GM18511 (cell line): ENCODE data around the gene MPG.
"Not testable (repeated sequence)": the region's sequence is repeated elsewhere in the genome, so short reads cannot be mapped to it uniquely, and the experiment has no call there.

Experiments
- ATAC-seq: cut with Tn5 transposase; IDR thresholded peaks from one replicate; pipeline ENCODE4 v1.9.1; 2021; ENCODE audit warnings: mild to moderate bottlenecking, moderate library complexity; ENCODE audit not compliant: unreplicated experiment

MPG gene

DNA sequence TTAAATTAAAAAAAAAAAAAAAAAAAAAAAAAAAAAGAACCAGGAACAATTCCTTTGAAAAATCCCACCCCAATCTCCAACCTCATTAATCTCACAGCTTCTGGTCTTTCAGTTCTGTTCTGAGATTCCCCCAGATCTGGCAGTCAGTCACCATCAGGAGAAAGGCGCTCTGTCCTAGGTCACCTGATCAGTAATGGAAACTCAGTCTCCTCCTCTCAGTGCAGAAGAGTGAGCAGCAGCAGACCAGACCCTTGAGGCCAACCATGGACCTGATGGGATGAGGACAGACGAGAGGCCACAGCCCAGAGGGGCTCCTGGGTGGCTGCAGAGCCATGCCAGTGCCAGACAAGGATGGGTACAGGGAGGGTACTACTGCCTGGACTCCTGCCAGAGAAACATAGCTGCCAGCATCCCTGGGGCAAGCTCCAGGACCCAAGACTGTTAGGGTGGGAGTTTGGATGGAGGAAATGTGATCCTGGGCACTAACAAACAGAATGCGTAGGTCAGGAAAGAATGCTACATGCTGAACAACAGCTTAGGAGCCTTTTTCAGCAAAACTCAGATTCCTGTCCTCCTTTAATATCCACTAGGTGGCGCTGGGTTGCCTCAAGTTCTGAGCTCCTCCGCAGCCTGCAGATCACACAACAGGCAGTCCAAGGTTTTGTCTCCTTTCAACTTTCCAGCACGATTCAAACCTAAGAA lies 28.7 kb downstream of the MPG start:
- ATAC-seq: no peak

GRCh38 chr16:112153-112840 lies 34.3 kb downstream of the MPG start:
- no peak for ATAC-seq

GRCh38 chr16:114327-114726 lies 36.3 kb downstream of the MPG start:
- ATAC-seq: no peak

DNA sequence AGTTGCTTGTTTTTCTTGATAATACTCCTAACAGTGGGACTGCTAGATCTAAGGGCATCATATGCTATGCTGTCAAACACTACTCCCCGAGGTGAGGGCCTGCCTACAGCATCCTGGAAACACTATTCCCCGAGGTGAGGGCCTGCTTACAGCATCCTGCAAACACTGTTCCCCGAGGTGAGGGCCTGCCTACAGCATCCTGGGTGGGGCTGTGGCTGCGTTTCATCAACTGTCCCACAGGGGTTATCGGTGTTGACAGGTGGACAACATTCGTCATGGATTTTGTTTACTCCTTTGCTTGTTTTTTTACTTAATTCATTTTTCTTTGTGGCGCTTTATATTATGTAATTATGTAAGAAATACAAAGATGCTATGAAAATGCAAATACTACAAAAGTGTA lies 38.0 kb downstream of the MPG start:
- ATAC-seq: no peak

- ATAC-seq: no peak
These were observed 39.6 kb downstream of the MPG start for GRCh38 chr16:117379-118365.

DNA sequence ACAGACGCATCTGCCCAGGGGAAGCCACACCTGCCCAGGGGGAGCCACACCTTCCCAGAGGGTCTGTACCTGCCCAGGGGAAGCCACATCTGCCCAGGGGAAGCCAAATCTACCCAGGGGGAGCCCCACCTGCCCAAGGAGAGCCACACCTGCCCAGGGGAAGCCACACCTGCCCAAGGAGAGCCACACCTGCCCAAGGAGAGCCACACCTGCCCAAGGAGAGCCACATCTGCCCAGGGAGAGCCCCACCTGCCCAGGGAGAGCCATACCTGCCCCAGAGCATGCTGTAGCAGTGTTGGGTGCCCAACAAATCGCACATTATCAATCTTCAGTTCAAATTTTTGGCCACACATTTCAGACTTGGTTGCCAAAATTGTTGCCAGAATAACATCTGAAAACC lies 40.8 kb downstream of the MPG start:
- no peak for ATAC-seq

DNA sequence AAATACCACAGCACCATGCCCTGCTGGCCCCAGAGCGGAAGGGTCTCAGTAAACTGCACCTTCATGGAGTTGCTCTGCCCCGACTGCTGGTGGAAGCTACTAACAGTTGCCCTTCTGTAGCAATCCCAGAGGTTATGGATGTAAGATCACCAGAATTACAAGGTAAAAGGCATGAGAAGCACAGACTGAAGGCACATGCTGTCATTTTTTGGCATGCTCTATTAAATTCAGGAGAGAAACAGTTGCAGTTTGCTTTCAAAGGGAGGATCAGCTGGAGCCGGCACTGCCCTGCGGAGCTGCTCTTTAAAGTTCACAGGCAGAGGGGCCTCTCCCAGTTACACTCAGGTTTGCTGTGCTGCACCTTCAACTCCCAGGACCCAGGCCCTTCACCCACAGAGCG lies 41.3 kb downstream of the MPG start:
- ATAC-seq: no peak

DNA sequence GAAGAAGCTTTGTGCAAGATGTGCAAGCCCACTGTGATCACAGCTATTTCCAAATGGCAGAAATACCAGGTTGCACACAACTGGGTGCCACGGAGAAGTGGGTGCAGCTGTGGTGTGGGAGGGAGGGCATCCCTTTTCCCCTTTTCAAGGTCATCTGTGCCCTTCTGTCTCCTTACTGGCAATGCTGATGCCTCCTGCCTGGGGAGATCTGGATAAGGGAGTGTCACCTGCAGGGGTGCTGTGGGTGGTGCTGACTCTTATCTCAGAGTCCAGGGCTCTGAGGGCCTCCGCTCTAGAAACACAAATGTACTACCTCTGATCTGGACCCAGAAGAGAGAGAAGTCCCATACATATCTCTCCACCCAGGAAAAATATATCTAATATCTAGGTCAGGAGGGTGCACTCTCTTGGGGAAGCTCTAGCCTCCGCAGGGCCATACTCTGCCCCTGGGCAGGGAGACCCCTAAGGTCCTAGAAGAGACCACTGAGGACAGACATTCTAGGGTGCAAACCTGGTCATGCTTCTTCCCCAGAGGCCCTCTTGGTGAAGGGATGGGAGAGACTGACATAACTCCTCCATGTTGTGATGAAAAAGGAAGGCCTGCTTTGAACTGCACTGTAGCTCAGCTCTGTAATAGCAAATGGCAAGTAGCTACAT lies 41.9 kb downstream of the MPG start:
- no peak for ATAC-seq

DNA sequence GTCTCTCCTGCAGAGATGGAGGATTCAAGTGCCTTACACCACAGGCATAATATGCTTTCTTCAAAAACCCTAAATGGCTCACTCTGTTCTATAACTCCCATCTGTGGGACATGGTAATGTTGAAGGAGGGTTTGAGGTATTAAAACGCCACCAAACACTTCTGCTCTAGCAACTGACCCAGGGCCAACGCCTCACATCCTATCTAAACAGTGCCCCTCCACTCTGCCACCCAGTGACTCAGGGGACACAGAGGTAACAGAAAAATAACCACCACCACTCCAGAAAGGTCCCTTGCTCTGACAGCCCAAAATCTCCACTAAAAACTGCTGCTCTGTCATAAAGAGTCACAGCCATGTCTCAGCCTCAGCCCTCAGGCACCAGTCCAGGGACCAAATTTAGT lies 42.7 kb downstream of the MPG start:
- ATAC-seq: no peak

DNA sequence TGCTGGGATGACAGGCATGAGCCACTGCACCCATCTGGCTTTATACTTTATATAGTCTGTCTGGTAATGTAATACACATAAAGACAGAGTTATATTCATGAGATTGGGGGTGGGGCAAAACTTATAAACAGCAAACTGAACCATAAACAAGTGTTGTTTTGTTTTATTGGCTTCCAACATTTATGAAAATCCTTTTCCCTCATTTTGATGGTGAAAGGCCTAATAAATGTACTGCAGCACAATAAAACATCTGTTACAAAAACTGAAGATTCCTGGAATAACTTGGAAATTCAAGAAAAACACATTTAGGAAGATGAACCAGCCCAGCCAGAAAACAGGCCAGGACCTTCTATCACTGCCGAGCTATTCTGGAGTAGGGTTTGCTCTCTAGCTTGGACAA lies 44.3 kb downstream of the MPG start:
- ATAC-seq: no peak

- not testable (repeated sequence) for ATAC-seq
These were observed 45.7 kb downstream of the MPG start for GRCh38 chr16:123558-124350.

DNA sequence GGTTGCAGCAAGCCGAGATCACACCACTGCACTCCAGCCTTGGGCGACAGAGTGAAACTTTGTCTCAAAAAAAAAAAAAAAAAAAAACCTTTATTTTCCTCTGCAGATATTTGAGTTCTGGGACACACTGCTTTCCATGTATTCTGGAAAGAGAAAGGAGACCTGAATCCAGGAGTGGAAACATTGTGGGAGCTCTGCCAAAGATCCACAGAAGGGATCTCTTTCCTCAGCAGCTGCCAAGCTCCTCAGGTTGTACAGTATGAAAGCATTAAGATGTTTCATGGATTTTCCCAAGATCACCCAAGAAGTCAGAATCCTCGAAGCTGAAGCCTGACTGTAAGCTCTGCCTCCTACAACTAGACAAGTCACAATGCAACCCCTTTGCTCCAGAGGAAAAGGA lies 47.0 kb downstream of the MPG start:
- no peak for ATAC-seq

DNA sequence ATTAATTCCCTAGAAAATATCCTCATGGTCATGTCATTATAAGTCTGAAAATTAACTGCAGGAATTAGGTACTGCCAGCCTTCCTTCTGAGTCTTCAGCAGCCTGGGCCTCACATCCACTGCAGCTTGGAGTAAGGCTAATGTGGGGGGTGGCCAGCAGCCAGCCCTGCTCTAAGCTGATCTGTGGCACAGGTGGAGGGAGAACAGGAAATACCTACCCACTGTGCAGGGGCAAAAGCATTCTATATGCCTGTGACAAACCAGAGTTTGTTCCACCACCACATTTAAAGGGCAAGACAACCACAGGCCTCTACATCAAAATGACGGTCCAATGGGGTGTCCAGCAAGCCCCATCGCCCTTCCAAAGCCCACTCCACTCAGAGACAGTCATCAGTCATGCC lies 51.0 kb downstream of the MPG start:
- ATAC-seq: no peak

DNA sequence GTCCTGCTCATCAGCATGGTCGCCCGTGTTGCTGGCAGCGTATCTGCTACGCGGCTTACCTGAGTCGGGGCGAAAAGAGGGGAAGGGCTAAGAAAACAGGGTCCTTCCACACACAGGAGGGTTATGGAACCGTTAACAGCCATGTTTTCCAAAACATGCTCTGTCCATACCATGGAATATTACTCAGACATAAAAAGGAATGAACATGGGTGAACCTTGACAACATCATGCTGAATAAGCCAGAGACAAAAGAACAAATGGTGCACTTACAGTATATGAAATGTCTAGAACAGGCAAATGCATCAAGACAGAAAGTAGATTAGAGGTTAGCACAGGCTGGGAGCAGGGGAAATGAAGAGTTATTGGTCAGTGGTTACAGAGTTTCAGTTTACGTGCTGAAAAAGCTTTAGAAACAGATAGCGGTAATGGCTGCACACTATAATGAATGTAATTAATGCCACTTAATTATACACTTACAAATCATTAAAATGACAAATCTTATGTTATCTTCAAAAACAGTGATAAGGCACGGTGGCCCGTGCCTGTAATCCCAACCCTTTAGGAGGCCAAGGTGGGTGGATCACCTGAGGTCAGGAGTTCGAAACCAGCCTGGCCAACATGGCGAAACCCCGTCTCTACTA lies 52.6 kb downstream of the MPG start:
- ATAC-seq: no peak

- ATAC-seq: no peak
These were observed 54.1 kb downstream of the MPG start for GRCh38 chr16:132120-132519.

- no peak for ATAC-seq
These were observed 55.7 kb downstream of the MPG start for GRCh38 chr16:133716-134115.
